ENCODE data around the gene RPS10. TPM values are rescaled to one million over a fixed set of nuclear protein-coding genes. Genes with fewer than 3 reads are reported as not detected.
A peak's percentile ranks its signal among the peaks of the same experiment; 100 is the strongest.

Gene RPS10
- total and polyA plus RNA-seq, 12 donors = 551 to 2,567 (median 630) TPM

DNA sequence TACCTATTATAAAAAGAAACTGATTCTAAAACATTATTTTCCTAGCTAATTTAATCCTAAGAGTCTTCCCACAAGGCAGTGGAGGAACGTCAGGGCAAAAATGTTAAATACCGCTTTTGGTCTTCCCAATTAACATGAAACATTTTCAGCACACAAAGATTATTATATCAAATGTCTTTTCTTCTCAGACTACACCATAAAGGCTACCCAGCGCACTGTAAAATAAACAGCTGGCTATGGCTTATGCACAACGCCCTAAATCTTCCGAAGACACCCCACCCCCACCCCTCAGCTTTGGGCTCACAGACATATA lies 34.4 kb downstream of the RPS10 start:
- intact Hi-C loops (cut with DNase I) = loop anchor here in 7 of 10 donors (1.0 to 10.0 kb wide), 7 partner anchors 49 to 144 kb away; partner anchors contain the start of gene SMIM29 (in 4 of the 7)
- ATAC-seq (no peak), DNase-seq (no peak)
- Histone ChIP-seq H3K27ac (peak overlapping the region; percentile 88 to 99 (median 98)), H3K27me3 (no peaks in the 10 kb centered on the region), H3K4me3 (peak overlapping the region; percentile 70 to 95 (median 88)), H3K9me3 (peaks cover 0 to 12% (median 0%) of the 10 kb centered on the region in 11 donors), H3K4me1 (peaks cover 13 to 64% (median 48%) of the 10 kb centered on the region in 9 donors), H3K36me3 (no peaks in the 10 kb centered on the region)
- WGBS, 2 donors = 1% methylated on average over 5 of the region's 5 CpGs
- TF ChIP-seq, protein P1, sequence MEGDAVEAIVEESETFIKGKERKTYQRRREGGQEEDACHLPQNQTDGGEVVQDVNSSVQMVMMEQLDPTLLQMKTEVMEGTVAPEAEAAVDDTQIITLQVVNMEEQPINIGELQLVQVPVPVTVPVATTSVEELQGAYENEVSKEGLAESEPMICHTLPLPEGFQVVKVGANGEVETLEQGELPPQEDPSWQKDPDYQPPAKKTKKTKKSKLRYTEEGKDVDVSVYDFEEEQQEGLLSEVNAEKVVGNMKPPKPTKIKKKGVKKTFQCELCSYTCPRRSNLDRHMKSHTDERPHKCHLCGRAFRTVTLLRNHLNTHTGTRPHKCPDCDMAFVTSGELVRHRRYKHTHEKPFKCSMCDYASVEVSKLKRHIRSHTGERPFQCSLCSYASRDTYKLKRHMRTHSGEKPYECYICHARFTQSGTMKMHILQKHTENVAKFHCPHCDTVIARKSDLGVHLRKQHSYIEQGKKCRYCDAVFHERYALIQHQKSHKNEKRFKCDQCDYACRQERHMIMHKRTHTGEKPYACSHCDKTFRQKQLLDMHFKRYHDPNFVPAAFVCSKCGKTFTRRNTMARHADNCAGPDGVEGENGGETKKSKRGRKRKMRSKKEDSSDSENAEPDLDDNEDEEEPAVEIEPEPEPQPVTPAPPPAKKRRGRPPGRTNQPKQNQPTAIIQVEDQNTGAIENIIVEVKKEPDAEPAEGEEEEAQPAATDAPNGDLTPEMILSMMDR (IDR thresholded peaks at IDR 0.05) = no peak

DNA sequence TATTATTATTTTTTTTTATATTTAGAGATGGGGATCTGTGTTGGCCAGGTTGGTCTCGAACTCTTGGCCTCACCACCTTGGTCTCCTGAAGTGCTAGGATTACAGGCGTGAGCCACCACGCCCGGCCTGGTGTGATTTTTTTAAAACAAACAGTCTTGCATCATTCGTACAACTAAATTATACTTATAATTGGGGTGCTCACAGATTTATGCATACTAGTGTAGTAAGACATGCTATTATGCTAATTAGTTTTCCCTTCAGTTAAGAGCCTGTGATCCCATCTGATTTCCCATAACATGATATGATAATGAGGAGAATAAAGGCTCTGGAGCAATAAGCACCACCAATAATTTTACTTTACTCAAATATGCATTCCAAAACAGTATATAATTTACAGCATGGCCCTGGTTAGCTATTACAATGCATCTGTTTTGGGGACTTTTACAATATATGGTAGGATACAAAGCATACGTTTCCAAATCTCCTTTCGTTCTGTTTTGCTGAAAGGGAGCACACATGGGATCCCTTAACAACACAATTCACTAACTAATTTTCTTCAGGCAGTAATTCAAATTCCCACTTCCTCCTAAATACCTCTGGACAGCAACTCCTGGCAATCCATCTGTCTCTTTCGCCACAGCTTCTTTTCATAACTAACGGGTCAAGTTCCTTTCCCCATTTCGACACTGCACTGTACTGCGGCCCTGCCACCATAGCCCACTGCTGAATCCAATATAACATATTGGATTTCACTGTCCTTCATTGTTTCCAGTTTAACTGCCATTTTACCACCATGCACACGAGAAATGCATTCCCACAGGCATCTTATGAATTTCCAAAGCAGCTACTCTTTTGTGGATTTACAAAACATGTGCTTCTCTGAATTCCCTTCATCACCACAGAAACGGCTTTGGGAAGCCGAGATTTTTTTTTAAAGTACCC lies 35.1 kb downstream of the RPS10 start:
- TF ChIP-seq, protein P1 (IDR thresholded peaks at IDR 0.05) = no peak
- H3K27ac ChIP-seq = peak overlapping the region; percentile 88 to 99 (median 98)
- no peaks in the 10 kb centered on the region for H3K36me3 ChIP-seq
- peak overlapping the region; percentile 70 to 95 (median 88) for H3K4me3 ChIP-seq
- 22 to 25% methylated on average over 14 of the region's 14 CpGs for WGBS, 2 donors
- DNase-seq (peak in 1 of 2 donors; percentile 33), ATAC-seq (peak in 5 of 8 donors; percentile 19 to 37 (median 30))
- intact Hi-C loops (cut with DNase I) = loop anchor here in 7 of 10 donors (1.0 to 10.0 kb wide), 7 partner anchors 49 to 144 kb away; partner anchors contain the start of gene SMIM29 (in 4 of the 7)
- H3K9me3 ChIP-seq = peaks cover 0 to 7% (median 0%) of the 10 kb centered on the region in 11 donors
- H3K4me1 ChIP-seq = peaks cover 13 to 70% (median 53%) of the 10 kb centered on the region in 9 donors
- H3K27me3 ChIP-seq = no peaks in the 10 kb centered on the region

DNA sequence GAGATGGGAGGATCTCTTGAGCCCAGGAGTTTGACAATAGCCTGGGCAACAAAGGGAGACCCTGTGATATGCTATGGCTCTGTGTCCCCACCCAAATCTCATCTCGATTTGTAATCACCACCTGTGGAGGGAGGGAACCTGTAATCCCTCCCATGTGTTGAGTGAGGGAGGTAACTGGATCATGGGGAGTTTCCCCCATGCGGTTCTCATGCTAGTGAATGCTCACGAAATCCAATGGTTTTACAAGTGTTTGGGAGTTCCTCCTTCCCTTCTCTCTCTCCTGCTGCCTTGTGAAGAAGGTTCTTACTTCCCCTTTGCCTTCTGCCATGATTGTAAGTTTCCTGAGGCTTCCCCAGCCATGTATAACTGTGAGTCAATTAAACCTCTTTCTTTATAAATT lies 36.8 kb downstream of the RPS10 start:
- Histone ChIP-seq H3K27ac (peak overlapping the region in 1 of 10 donors; percentile 21), H3K36me3 (no peaks in the 10 kb centered on the region), H3K9me3 (peaks cover 0 to 7% (median 0%) of the 10 kb centered on the region in 11 donors), H3K27me3 (no peaks in the 10 kb centered on the region), H3K4me1 (peaks cover 17 to 85% (median 71%) of the 10 kb centered on the region in 9 donors), H3K4me3 (no peak overlapping the region)
- DNase-seq (no peak), ATAC-seq (no peak)
- TF ChIP-seq, protein P1 (IDR thresholded peaks at IDR 0.05) = no peak
- WGBS, 2 donors = 82% methylated on average over 3 of the region's 3 CpGs
- intact Hi-C loops (cut with DNase I) = loop anchor here in 1 of 10 donors (10.0 kb wide), 1 partner anchor 114 kb away; no protein-coding TSS in a partner anchor

DNA sequence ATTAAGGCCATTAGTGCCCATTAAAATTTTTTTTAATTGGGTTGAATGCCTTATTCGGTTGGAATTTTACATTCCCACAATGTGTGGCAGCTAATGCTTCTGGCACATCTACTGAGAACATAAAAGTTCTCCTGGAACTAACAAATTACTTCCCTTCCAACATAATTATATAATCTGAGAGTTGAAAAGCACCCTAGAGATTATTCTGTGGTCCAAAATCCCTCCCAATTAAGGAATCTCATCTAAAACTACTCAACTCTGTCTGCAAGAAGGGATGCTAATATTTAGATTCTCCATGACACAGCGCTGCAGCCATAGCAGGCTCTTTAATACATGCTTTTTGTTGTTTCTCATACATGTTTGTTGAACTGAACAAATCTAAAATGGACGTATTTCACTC lies 37.4 kb downstream of the RPS10 start:
- Histone ChIP-seq H3K9me3 (peaks cover 0 to 7% (median 0%) of the 10 kb centered on the region in 11 donors), H3K4me3 (no peak overlapping the region), H3K36me3 (no peaks in the 10 kb centered on the region), H3K27me3 (no peaks in the 10 kb centered on the region), H3K27ac (peak overlapping the region in 1 of 10 donors; percentile 2), H3K4me1 (peaks cover 21 to 85% (median 71%) of the 10 kb centered on the region in 9 donors)
- intact Hi-C loops (cut with DNase I) = loop anchor here in 1 of 10 donors (10.0 kb wide), 1 partner anchor 114 kb away; no protein-coding TSS in a partner anchor
- TF ChIP-seq, protein P1 (IDR thresholded peaks at IDR 0.05) = no peak
- ATAC-seq (no peak), DNase-seq (no peak)
- 53 to 56% methylated on average over 3 of the region's 3 CpGs for WGBS, 2 donors
